Endothelial cell (in vitro differentiated cells): ENCODE measurements around the gene DDX21. TPM values are rescaled to one million over a fixed set of nuclear protein-coding genes. Genes with fewer than 3 reads are reported as not detected.
A peak's percentile ranks its signal among the peaks of the same experiment; 100 is the strongest.
"Not testable (repeated sequence)": the region's sequence is repeated elsewhere in the genome, so short reads cannot be mapped to it uniquely, and the experiment has no call there.

Source experiments
- DNase-seq: peaks from one replicate; pipeline ENCODE4 v3.0.0; 2021; ENCODE audit warnings: low spot score
- H3K27ac Mint-ChIP-seq: one replicate; pipeline ENCODE4 v1.8.0; 2021; ENCODE audit warnings: mixed read lengths, inconsistent platforms; ENCODE audit not compliant: unreplicated experiment
- H3K27me3 Mint-ChIP-seq: one replicate; pipeline ENCODE4 v1.8.0; 2021; ENCODE audit warnings: mild to moderate bottlenecking, moderate library complexity, mixed read lengths, inconsistent platforms; ENCODE audit not compliant: unreplicated experiment
- H3K36me3 Mint-ChIP-seq: one replicate; pipeline ENCODE4 v1.8.0; 2021; ENCODE audit warnings: mild to moderate bottlenecking, low read depth, mixed read lengths, inconsistent platforms; ENCODE audit not compliant: unreplicated experiment
- H3K4me1 Mint-ChIP-seq: one replicate; pipeline ENCODE4 v1.8.0; 2021; ENCODE audit warnings: mild to moderate bottlenecking, mixed read lengths, inconsistent platforms; ENCODE audit not compliant: unreplicated experiment
- H3K4me3 Mint-ChIP-seq: one replicate; pipeline ENCODE4 v1.8.0; 2021; ENCODE audit warnings: mild to moderate bottlenecking, mixed read lengths, inconsistent platforms; ENCODE audit not compliant: unreplicated experiment
- H3K9me3 Mint-ChIP-seq: one replicate; pipeline ENCODE4 v1.8.0; 2021; ENCODE audit warnings: mixed read lengths, inconsistent platforms; ENCODE audit not compliant: unreplicated experiment
- total RNA-seq: library from RNA; stranded (reverse); fragmentation: NEBNext Ultra II Directional; extraction: Animal tissue kit (Norgen Biotek cat#: 25700); gene quantifications from one replicate; pipeline ENCODE4 v1.2.1, GENCODE V29; 2021; ENCODE audit not compliant: unreplicated experiment
- TF ChIP-seq, protein P1 (sequence below): fragments of 200-600 bp; sonication (generic); IDR thresholded peaks from one replicate; pipeline ENCODE4 v1.5.0; 2021; ENCODE audit warnings: antibody characterized with exemption; ENCODE audit not compliant: unreplicated experiment

The DDX21 gene
- total RNA-seq, 1 donor from 2014 or later: 38.5 TPM

DNA sequence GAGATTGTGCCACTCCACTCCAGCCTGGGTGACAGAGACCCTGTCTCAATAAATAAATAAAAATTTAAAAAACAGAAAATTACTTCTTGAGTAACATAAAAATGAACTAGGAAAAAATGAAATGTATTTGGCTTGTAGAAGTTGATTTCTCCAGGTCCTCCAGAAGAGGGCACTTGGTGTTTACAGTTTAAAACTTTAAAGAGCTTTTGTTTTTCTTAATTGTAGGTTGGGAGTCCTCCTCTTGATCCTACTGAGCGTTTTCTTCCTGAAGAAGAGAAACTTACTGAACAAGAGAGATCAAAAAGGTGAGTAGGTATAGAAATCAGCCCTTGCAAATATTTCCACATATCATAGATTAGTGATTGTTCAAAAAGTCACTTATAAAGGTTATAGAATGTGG is 48.9 kb downstream of the DDX21 start:
- H3K4me3 Mint-ChIP-seq: no peak overlapping the region
- no peaks in the 10 kb centered on the region for H3K36me3 Mint-ChIP-seq
- no peaks in the 10 kb centered on the region for H3K27me3 Mint-ChIP-seq
- TF ChIP-seq, protein P1, sequence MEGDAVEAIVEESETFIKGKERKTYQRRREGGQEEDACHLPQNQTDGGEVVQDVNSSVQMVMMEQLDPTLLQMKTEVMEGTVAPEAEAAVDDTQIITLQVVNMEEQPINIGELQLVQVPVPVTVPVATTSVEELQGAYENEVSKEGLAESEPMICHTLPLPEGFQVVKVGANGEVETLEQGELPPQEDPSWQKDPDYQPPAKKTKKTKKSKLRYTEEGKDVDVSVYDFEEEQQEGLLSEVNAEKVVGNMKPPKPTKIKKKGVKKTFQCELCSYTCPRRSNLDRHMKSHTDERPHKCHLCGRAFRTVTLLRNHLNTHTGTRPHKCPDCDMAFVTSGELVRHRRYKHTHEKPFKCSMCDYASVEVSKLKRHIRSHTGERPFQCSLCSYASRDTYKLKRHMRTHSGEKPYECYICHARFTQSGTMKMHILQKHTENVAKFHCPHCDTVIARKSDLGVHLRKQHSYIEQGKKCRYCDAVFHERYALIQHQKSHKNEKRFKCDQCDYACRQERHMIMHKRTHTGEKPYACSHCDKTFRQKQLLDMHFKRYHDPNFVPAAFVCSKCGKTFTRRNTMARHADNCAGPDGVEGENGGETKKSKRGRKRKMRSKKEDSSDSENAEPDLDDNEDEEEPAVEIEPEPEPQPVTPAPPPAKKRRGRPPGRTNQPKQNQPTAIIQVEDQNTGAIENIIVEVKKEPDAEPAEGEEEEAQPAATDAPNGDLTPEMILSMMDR: peak; percentile 46
- no peak for DNase-seq
- no peaks in the 10 kb centered on the region for H3K9me3 Mint-ChIP-seq
- peaks cover 5% of the 10 kb centered on the region for H3K4me1 Mint-ChIP-seq
- no peak overlapping the region for H3K27ac Mint-ChIP-seq

DNA sequence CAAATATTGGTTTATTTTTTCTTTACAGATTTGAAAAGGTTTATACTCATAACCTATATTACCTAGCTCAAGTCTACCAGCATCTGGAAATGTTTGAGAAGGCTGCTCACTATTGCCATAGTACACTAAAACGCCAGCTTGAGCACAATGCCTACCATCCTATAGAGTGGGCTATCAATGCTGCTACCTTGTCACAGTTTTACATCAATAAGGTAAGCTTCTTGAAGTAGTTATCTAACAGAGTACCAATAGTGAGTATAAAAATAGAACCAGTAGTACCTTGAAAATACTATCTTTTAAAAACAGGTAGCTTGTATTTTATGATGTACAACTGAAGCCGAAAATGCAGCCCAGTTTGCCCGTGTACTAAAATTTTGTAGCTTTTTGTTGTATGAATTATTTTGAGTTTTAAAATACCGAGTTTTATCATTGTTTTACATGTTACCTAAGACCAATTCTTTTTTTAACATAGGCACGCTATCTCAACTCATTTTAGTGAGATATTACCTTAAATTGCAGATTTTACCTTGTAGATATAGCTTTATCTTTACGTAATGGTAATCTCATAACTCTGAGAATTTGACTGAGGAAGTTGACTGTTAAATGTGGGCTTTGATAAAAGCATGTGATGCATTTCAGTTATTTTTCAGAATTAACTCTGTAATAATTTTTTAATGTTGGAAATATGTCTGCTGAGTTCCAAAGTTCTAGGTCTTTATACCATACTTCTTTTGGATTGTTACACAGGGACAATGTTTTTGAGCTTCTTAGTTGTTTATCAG is 49.9 kb downstream of the DDX21 start:
- no peak for DNase-seq
- no peaks in the 10 kb centered on the region for H3K27me3 Mint-ChIP-seq

DNA sequence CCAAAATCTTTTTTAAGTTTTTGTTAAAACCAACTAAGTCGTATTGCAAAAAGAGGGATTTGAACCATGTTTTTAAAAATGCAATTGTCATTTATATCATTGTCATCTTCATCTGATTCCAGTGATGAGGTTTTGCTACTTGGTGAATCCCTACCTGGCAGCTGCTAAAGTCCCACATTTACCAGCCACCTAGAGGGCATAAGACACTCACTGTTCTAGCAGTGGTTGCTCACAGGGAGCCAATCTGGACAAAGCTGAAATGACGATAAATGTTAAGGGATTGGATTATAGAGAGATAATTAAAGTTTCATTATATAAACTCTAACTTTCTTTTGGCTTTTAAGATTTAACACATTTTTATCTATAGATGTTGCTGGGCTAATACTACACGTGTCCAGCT is 51.3 kb downstream of the DDX21 start:
- Mint-ChIP-seq H3K27me3 (no peaks in the 10 kb centered on the region), H3K27ac (no peak overlapping the region), H3K4me1 (peaks cover 5% of the 10 kb centered on the region), H3K4me3 (no peak overlapping the region), H3K9me3 (no peaks in the 10 kb centered on the region), H3K36me3 (peaks cover 4% of the 10 kb centered on the region)
- TF ChIP-seq, protein P1: no peak
- no peak for DNase-seq

More for the DNA sequence above, 49.9 kb downstream of the DDX21 start:
- no peaks in the 10 kb centered on the region for H3K36me3 Mint-ChIP-seq
- TF ChIP-seq, protein P1: no peak
- no peaks in the 10 kb centered on the region for H3K9me3 Mint-ChIP-seq
- peaks cover 5% of the 10 kb centered on the region for H3K4me1 Mint-ChIP-seq
- no peak overlapping the region for H3K27ac Mint-ChIP-seq
- H3K4me3 Mint-ChIP-seq: no peak overlapping the region

DNA sequence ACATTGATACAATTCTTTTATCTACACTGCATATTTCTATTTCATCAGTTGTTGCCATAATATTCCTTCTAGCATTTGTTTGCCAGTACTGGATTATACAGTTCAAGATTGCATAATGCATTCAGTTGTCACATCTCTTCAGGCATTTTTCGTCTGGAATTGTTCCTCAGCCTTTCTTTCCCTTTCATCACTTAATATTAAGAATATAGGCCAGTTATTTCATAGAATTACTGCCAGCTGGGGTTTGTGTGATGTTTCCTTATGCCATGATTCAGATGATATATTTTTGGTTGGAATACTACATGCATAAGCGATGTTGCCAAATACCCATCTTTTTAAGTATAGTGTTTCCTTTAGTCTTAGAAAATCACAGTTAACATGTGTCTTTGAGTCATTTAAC is 53.4 kb downstream of the DDX21 start:
- H3K4me3 Mint-ChIP-seq: no peak overlapping the region
- H3K27me3 Mint-ChIP-seq: no peaks in the 10 kb centered on the region
- peaks cover 18% of the 10 kb centered on the region for H3K36me3 Mint-ChIP-seq
- no peak for DNase-seq
- H3K4me1 Mint-ChIP-seq: peaks cover 16% of the 10 kb centered on the region
- TF ChIP-seq, protein P1: no peak
- no peak overlapping the region for H3K27ac Mint-ChIP-seq
- no peaks in the 10 kb centered on the region for H3K9me3 Mint-ChIP-seq

DNA sequence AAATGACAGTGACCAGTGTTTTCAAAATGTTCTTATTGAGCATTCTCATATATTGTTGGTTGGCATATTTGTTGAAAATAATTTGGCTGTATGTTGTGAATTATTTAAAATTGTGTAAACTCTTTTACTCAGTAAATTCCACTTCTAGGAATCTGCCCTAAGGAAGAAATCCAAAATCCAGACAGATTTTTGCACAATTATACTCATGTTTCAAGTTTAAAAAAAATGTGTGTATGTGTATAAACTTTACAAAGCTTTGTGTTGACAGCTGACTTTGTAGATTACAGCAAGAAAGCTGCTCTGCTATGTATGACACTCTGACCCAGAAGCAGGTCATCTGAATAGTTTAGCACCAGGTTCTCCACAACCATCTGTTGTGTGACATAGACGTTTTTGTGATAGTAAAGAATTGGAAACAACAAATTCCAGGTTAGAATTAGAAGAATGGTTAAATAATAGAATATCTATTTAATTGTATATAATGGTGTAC is 54.2 kb downstream of the DDX21 start:
- H3K9me3 Mint-ChIP-seq: no peaks in the 10 kb centered on the region
- no peaks in the 10 kb centered on the region for H3K27me3 Mint-ChIP-seq
- no peak overlapping the region for H3K4me3 Mint-ChIP-seq
- TF ChIP-seq, protein P1: no peak
- H3K4me1 Mint-ChIP-seq: peaks cover 17% of the 10 kb centered on the region
- peaks cover 20% of the 10 kb centered on the region for H3K36me3 Mint-ChIP-seq
- H3K27ac Mint-ChIP-seq: no peak overlapping the region
- DNase-seq: no peak

DNA sequence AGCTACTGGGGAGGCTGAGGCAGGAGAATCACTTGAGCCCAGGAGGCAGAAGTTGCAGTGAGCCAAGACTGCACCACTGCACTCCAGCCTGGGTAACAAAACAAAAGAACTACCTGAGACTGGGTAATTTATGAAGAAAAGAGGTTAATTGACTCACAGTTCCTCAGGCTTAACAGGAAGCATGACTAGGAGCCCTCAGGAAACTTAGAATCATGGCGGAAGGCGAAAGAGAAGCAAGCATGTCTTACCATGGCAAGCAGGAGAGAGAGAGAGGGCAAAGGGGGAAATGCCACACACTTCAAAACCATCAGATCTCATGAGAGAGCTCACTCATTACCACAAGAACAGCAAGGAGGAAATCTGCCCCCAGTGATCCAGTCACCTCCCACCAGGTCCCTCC is 56.8 kb downstream of the DDX21 start:
- H3K27ac Mint-ChIP-seq: peak overlapping the region; percentile 62
- H3K27me3 Mint-ChIP-seq, H3K4me3 Mint-ChIP-seq, H3K9me3 Mint-ChIP-seq, DNase-seq: not testable (repeated sequence)
- peaks cover 30% of the 10 kb centered on the region for H3K36me3 Mint-ChIP-seq
- H3K4me1 Mint-ChIP-seq: peaks cover 17% of the 10 kb centered on the region
